GM12875 (cell line): Measurements from ENCODE around the gene COX6A1.

Source experiments
- H3K4me3 ChIP-seq: one replicate; pipeline ENCODE4 v1.5.1; 2011; ENCODE audit warnings: low read depth, low read length, control low read depth
- CTCF ChIP-seq: IDR thresholded peaks from 2 replicates; pipeline ENCODE4 v1.5.1; 2011; ENCODE audit warnings: low read depth, mild to moderate bottlenecking, control low read depth, inconsistent platforms, low read length, moderate library complexity, borderline replicate concordance; ENCODE audit not compliant: insufficient read depth

The COX6A1 gene

DNA sequence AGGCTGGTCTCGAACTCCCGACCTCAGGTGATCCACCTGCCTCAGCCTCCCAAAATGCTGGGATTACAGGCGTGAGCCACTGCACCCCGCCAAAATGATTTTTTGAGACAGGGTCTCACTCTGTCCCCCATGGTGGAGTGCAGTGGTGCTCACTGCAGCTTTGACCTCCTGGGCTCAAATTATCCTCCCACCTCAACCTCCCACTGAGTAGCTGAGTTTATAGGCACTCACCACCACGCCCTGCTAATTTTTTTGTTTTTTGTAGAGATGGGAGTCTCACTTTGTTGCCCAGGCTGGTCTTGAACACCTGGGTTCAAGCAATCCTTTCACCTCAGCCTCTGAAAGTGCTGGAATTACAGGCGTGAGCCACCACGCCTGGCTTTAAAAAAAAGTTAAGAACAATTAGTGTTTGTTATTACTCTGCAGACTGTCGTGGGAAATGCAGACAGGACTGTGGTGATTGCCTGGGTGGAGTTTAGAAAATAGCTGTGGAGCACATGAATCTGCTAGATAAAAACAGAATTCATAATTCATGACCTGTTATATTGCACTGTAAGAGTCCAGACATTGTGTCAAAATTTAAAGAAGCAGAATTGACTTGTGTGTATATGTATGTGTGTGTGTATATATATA is 9.2 kb upstream of the COX6A1 start:
- H3K4me3 ChIP-seq, result no peak overlapping the region

DNA sequence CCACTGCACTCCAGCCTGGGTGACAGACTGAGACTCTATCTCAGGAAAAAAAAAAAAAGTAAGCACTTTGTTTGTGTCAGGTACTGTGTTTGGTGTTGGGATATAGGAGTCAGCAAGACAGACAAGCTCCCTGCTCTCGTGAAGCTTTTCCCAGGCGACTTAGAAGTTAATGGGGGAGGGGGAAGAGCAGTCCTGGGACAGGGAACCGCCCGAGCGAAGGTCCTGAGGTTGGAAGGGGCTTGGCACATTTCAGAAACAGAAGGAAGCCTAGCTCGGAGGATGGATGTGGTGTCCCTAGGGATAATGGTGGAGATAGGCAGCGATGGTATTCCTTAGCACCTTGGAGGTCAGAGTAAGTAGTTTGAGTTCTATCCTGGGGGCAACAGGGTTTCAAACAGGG is 8.5 kb upstream of the COX6A1 start:
- no peak for TF ChIP-seq CTCF

More for the DNA sequence above, 9.2 kb upstream of the COX6A1 start:
- no peak for TF ChIP-seq CTCF

GRCh38 chr12:120432772-120433525 is 5.0 kb upstream of the COX6A1 start:
- TF ChIP-seq CTCF, result no peak
- H3K4me3 ChIP-seq, result no peak overlapping the region

More for the DNA sequence above, 8.5 kb upstream of the COX6A1 start:
- no peak overlapping the region for H3K4me3 ChIP-seq

DNA sequence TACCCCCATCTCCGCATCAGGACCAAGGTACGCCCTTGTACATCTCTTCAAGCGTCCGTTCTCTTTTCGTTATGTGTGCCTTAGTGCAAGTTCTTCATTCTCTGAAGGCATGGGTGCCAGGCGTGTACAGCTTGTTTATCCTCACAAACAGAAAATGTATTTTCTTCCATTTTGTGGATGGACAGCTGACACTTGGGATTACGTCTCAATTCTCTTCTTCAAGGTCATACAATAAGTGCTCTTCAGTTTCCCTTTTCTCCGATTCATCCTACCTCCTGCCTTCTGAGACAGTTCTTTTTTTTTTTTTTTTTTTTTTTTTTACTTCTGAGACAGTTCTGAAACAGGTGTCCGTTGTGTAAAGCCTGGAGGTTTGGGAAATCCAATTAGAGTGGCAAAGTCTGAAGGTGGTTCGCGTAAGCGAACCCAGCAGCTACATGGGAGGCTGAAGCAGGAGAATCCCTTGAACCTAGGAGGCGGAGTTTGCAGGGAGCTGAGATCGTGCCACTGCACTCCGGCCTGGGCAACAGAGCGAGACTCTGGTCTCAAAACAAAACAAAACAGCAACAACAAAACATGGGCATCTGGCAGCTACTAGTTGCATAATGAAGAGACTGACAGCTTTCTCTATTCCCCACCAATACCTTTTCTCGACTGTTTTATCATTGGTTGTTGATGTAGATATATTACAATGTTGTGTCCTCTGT is 734 bp downstream of the COX6A1 start:
- H3K4me3 ChIP-seq, result peak overlapping the region; percentile 80
- no peak for TF ChIP-seq CTCF

DNA sequence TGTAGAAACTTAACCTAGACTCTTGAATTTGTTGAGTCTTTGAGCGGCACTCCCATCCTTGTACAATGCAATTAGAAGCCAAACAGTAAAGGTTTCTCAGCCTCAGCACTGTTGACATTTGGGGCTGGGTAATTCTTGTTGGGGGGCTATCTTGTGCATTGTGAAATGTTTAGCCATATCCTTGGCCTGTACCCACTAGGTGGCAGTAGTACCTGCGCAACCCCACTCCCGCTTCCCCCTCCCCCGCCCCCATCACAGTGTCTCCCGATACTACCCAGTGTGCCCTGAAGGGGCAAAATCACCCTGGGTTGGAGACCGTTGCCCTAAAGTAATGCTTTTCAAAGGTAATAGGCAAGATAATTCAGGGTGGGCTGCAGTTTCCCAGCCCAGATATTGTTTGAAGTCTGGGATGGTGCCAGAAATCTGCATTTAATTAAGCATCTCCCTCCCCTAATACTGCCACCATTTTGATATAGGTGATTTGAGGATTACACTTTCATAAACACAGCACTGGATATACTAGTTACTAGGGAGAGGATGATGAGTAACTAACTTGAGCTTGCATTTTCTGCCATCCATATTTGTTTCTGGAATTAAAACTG is 1.8 kb downstream of the COX6A1 start:
- TF ChIP-seq CTCF, result peak; percentile 74
- no peak overlapping the region for H3K4me3 ChIP-seq

- TF ChIP-seq CTCF, result no peak
- H3K4me3 ChIP-seq, result no peak overlapping the region
These were observed 6.8 kb downstream of the COX6A1 start for GRCh38 chr12:120444676-120445075.
